NT2/D1 (cell line): ENCODE data around the gene ST6GALNAC3.

Source experiments
- DNase-seq: peaks from one replicate; pipeline ENCODE4 v3.0.0-alpha.2; 2011; ENCODE audit warnings: low read depth, low spot score
- H3K27me3 ChIP-seq: 2 replicates; pipeline ENCODE4 v1.6.0; 2011; ENCODE audit warnings: mild to moderate bottlenecking; ENCODE audit not compliant: insufficient read length, insufficient read depth
- H3K36me3 ChIP-seq: 2 replicates; pipeline ENCODE4 v1.6.1; 2011; ENCODE audit warnings: mild to moderate bottlenecking, low read length, mixed read lengths; ENCODE audit not compliant: insufficient read depth, insufficient read length
- H3K4me1 ChIP-seq: 2 replicates; pipeline ENCODE4 v1.5.1; 2011; ENCODE audit not compliant: insufficient read depth, insufficient read length
- H3K4me3 ChIP-seq: 2 replicates; pipeline ENCODE4 v1.5.1; 2011; ENCODE audit warnings: low read depth; ENCODE audit not compliant: insufficient read length
- H3K9ac ChIP-seq: 2 replicates; pipeline ENCODE4 v1.6.0; 2011; ENCODE audit warnings: low read depth; ENCODE audit not compliant: insufficient read length
- H3K9me3 ChIP-seq: 2 replicates; pipeline ENCODE4 v1.5.1; 2011; ENCODE audit warnings: mild to moderate bottlenecking, low read length; ENCODE audit not compliant: insufficient read depth
- SUZ12 ChIP-seq: IDR thresholded peaks from 2 replicates; pipeline ENCODE4 v1.6.1; 2011; ENCODE audit not compliant: insufficient read length, insufficient read depth; ENCODE audit errors: extremely low read depth
- YY1 ChIP-seq: IDR thresholded peaks from 2 replicates; pipeline ENCODE4 v1.6.1; 2011; ENCODE audit not compliant: insufficient read length, insufficient read depth
- ZNF274 ChIP-seq: IDR thresholded peaks from 2 replicates; pipeline ENCODE4 v1.6.1; 2011; ENCODE audit warnings: mild to moderate bottlenecking, low read depth, low read length

ST6GALNAC3 gene

DNA sequence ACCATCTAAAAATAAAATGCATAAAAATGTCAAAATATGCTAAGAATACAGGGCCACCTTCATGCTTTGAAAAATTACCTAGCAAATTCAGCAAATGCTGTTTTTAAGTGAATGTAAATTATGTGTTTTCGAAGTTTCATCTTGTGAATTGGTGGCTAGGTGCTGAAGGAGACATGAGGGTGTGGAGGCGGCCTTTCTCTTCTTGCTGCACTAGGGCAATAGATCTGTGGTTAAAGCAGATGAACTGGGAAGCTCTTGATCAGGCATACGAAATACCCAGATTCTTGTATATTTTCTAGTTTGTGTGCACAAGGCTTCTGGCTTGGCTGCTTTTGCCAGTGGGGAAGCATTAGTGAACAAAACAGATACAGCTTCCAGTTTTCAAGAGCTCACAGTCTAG is 224.5 kb downstream of the ST6GALNAC3 start:
- H3K36me3 ChIP-seq = no peaks in the 10 kb centered on the region
- H3K4me3 ChIP-seq = no peak overlapping the region
- peaks cover 9% of the 10 kb centered on the region; the same call in 1 of the 2 replicates for H3K9me3 ChIP-seq
- no peak for TF ChIP-seq YY1
- TF ChIP-seq SUZ12 = no peak
- TF ChIP-seq ZNF274 = no peak
- no peaks in the 10 kb centered on the region for H3K27me3 ChIP-seq
- no peaks in the 10 kb centered on the region for H3K4me1 ChIP-seq
- no peak overlapping the region for H3K9ac ChIP-seq
- no peak for DNase-seq

DNA sequence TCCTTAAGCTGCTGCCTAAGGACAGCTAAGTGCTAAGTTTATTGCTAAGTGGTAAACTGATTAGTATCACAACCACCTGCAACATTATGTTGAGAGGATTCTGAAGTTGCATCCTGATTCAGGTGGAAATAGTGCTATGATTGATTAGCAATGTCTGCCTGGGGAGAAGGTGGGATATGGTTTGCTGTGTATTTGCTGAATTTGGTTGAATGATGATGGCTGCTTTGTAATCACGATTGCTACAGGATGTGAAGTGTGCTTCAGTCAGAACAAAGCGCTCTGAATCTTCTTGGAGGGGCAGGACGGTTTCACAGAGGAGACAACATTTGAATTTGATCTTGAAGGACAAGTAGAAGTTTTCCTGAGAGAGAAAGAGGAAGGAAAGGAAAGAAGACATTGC is 226.0 kb downstream of the ST6GALNAC3 start:
- H3K27me3 ChIP-seq = no peaks in the 10 kb centered on the region
- H3K36me3 ChIP-seq = no peaks in the 10 kb centered on the region
- DNase-seq = no peak
- TF ChIP-seq SUZ12 (no peak), YY1 (no peak), ZNF274 (no peak)
- H3K9ac ChIP-seq = no peak overlapping the region
- H3K9me3 ChIP-seq = peaks cover 9% of the 10 kb centered on the region; the same call in 1 of the 2 replicates
- no peak overlapping the region for H3K4me3 ChIP-seq
- H3K4me1 ChIP-seq = no peaks in the 10 kb centered on the region

DNA sequence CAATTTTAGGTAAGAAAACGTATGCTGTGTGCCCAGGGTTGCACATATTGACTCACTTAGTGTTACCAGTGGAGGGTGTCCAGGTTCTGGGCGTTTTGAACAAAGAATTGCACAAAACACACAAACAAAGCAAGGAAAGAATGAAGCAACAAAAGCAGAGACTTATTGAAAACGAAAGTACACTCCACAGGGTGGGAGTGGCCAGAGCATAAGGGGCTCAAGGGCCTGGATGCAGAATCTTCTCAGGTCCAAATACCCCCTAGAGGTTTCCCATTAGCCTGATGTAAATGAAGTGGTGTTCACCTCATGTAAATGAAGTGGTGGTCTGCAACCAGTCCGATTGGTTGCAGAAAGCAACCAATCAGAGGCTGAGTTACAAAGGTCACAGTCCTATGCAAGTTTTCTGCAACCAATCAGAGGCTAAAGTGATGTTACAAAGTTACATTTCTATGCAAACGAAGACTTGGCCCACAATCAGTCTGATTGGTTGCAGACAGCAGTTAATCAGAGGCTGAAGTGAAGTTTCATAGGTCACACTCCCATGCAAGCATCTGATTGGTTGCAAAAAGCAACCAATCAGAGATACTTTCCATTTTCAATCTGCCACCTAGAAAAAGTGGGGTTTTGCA is 228.3 kb downstream of the ST6GALNAC3 start:
- H3K9me3 ChIP-seq = peaks cover 9% of the 10 kb centered on the region; the same call in 1 of the 2 replicates
- H3K36me3 ChIP-seq = no peaks in the 10 kb centered on the region
- no peak overlapping the region for H3K9ac ChIP-seq
- TF ChIP-seq ZNF274 (no peak), SUZ12 (no peak), YY1 (no peak)
- H3K4me1 ChIP-seq = no peaks in the 10 kb centered on the region
- H3K4me3 ChIP-seq = no peak overlapping the region
- H3K27me3 ChIP-seq = no peaks in the 10 kb centered on the region
- DNase-seq = no peak

DNA sequence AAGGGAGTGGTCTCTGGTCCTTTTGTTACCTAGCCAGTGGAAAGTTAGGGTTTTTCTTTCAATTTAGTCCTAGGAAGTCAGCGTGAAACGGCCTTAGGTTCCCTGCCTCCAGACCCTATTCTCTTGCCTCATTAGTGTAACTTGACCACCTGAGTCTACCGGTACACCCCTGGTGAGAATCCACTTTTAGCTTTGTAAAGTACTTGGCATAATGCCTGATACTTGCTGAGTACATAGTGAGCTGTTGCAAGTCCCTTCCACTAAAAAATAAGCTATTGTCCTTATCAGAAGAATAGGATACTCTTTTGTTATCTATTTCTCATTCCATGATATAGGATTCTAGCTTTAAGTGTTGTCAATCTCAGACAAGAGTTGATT is 228.8 kb downstream of the ST6GALNAC3 start:
- no peak overlapping the region for H3K9ac ChIP-seq
- no peaks in the 10 kb centered on the region for H3K27me3 ChIP-seq
- no peaks in the 10 kb centered on the region for H3K36me3 ChIP-seq
- no peaks in the 10 kb centered on the region for H3K4me1 ChIP-seq
- no peak overlapping the region for H3K4me3 ChIP-seq
- peaks cover 9% of the 10 kb centered on the region; the same call in 1 of the 2 replicates for H3K9me3 ChIP-seq
- no peak for DNase-seq
- no peak for TF ChIP-seq SUZ12
- TF ChIP-seq YY1 = no peak
- no peak for TF ChIP-seq ZNF274

DNA sequence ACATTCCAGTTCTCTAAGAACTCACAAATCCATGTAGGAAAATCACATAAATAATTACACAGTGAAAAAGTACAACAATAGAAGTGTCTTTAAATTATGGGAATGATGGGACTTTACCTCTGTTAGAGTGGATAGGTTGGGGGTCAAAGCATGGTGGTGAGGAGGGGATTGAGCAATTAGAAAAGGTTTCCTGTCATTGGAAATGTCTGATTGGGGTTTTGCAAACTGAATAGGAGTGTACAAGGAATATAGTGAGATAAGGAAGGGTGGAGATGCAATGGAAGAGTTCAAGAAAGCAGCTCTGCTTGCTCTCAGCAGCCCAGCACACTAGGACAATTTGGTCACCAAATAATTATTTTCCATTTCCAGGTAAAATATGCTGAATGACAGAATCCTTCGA is 238.8 kb downstream of the ST6GALNAC3 start:
- no peaks in the 10 kb centered on the region for H3K4me1 ChIP-seq
- TF ChIP-seq SUZ12 (no peak), YY1 (no peak), ZNF274 (no peak)
- H3K36me3 ChIP-seq = no peaks in the 10 kb centered on the region
- H3K9me3 ChIP-seq = no peaks in the 10 kb centered on the region
- H3K4me3 ChIP-seq = no peak overlapping the region
- no peaks in the 10 kb centered on the region for H3K27me3 ChIP-seq
- no peak overlapping the region for H3K9ac ChIP-seq
- no peak for DNase-seq

DNA sequence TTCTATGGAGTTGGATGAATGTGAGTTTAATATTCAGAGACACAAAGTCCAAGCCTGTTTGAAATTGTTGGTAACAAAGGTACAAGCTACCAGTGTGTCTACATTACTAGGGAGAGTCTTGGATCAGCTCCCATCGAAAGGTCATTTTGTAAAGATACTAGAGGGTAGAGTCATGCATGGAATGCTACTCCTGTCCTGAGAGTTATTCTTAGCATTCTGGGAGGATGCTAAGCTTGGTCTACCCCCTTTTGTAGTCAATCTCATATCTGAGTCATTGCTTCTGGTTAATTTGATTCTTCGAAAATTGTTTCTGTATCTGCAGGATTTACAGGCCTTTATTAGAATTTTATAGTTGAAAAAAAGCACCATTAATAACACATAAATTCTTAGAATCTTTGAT is 240.2 kb downstream of the ST6GALNAC3 start:
- no peak overlapping the region for H3K4me3 ChIP-seq
- TF ChIP-seq YY1 = no peak
- no peak for TF ChIP-seq ZNF274
- no peak for TF ChIP-seq SUZ12
- H3K27me3 ChIP-seq = no peaks in the 10 kb centered on the region
- no peaks in the 10 kb centered on the region for H3K4me1 ChIP-seq
- H3K9me3 ChIP-seq = no peaks in the 10 kb centered on the region
- DNase-seq = no peak
- H3K9ac ChIP-seq = no peak overlapping the region
- H3K36me3 ChIP-seq = no peaks in the 10 kb centered on the region

DNA sequence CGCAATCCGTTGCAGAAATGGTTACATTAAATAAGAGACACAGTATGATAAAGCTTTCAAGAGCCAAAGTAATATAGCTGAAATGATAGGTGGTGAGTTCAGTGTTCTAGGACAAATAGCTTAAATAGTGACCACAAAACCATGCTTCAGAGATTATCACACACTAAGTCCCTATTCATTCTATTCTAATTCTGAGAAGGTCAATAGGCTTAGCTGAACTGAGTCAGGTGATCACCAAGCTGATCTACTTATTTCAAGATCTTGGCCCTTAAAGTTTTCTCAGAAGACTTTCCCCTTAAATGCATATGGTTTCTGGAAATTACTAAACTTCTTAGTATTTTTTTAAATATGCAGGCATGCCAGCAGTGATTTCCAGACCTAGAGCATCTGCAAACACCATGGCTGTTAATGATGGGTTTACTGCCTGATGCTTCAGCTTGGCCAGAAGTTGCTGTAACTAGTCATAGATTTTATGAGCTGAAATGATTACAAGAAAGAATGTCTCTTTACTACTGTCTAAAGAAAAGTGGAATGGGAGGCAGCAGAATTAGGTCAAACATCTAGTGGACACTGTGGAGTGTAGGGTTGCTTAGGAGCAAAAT is 242.9 kb downstream of the ST6GALNAC3 start:
- Histone ChIP-seq H3K4me3 (no peak overlapping the region), H3K4me1 (no peaks in the 10 kb centered on the region), H3K9me3 (no peaks in the 10 kb centered on the region), H3K27me3 (no peaks in the 10 kb centered on the region), H3K9ac (no peak overlapping the region), H3K36me3 (no peaks in the 10 kb centered on the region)
- TF ChIP-seq YY1 (no peak), SUZ12 (no peak), ZNF274 (no peak)
- DNase-seq = no peak
